CD4-positive, alpha-beta T cell treated with Interleukin-1 beta for 1 hour (primary cell): ENCODE results near the gene ITPR1.
A peak's percentile ranks its signal among the peaks of the same experiment; 100 is the strongest.

Experiments used
- DNase-seq, 2 donors: peaks; one replicate each; pipeline ENCODE4 v3.0.0-alpha.2; 2020 to 2022

The ITPR1 gene

GRCh38 chr3:4693620-4694019, 200.5 kb downstream of the ITPR1 start:
- DNase-seq = no peak

GRCh38 chr3:4695846-4696245, 202.7 kb downstream of the ITPR1 start:
- no peak for DNase-seq

GRCh38 chr3:4696266-4696665, 203.1 kb downstream of the ITPR1 start:
- no peak for DNase-seq

- no peak for DNase-seq
Measured at GRCh38 chr3:4698125-4698821, 205.1 kb downstream of the ITPR1 start.

GRCh38 chr3:4703054-4703480, 209.9 kb downstream of the ITPR1 start:
- no peak for DNase-seq

GRCh38 chr3:4704552-4704951, 211.4 kb downstream of the ITPR1 start:
- no peak for DNase-seq

GRCh38 chr3:4707324-4707723, 214.2 kb downstream of the ITPR1 start:
- DNase-seq = no peak

GRCh38 chr3:4708230-4708629, 215.1 kb downstream of the ITPR1 start:
- no peak for DNase-seq

- no peak for DNase-seq
Measured at GRCh38 chr3:4709341-4709740, 216.2 kb downstream of the ITPR1 start.

GRCh38 chr3:4710191-4710590, 217.0 kb downstream of the ITPR1 start:
- no peak for DNase-seq

- DNase-seq = no peak
Measured at GRCh38 chr3:4711680-4711992, 218.5 kb downstream of the ITPR1 start.

- peak in 1 of 2 donors; percentile 26 for DNase-seq
Measured at GRCh38 chr3:4712109-4712508, 219.0 kb downstream of the ITPR1 start.

GRCh38 chr3:4714045-4714444, 220.9 kb downstream of the ITPR1 start:
- DNase-seq = no peak

GRCh38 chr3:4716266-4716665, 223.1 kb downstream of the ITPR1 start:
- no peak for DNase-seq

- DNase-seq = no peak
Measured at GRCh38 chr3:4716706-4717362, 223.7 kb downstream of the ITPR1 start.

GRCh38 chr3:4717363-4717740, 224.2 kb downstream of the ITPR1 start:
- DNase-seq = no peak

GRCh38 chr3:4718179-4718736, 225.1 kb downstream of the ITPR1 start:
- DNase-seq = no peak

GRCh38 chr3:4719046-4719501, 225.9 kb downstream of the ITPR1 start:
- DNase-seq = no peak

GRCh38 chr3:4720316-4721075, 227.3 kb downstream of the ITPR1 start:
- DNase-seq = peak; percentile 12 to 55

- DNase-seq = no peak
Measured at GRCh38 chr3:4721511-4721911, 228.4 kb downstream of the ITPR1 start.

- DNase-seq = peak; percentile 17 to 46
Measured at GRCh38 chr3:4722103-4722502, 229.0 kb downstream of the ITPR1 start.

- DNase-seq = no peak
Measured at GRCh38 chr3:4724051-4724629, 231.0 kb downstream of the ITPR1 start.

GRCh38 chr3:4726549-4726948, 233.4 kb downstream of the ITPR1 start:
- no peak for DNase-seq
